HG03280 (cell line): ENCODE measurements around the gene GARS1.
A peak's percentile ranks its signal among the peaks of the same experiment; 100 is the strongest.
"Not testable (repeated sequence)": the region's sequence is repeated elsewhere in the genome, so short reads cannot be mapped to it uniquely, and the experiment has no call there.

ENCODE experiments used
- ATAC-seq: cut with Tn5 transposase; IDR thresholded peaks from one replicate; pipeline ENCODE4 v1.9.1; 2021; ENCODE audit warnings: mild to moderate bottlenecking, moderate library complexity; ENCODE audit not compliant: unreplicated experiment

GARS1 gene

GRCh38 chr7:30618961-30619360 lies 24.3 kb downstream of the GARS1 start:
- no peak for ATAC-seq

DNA sequence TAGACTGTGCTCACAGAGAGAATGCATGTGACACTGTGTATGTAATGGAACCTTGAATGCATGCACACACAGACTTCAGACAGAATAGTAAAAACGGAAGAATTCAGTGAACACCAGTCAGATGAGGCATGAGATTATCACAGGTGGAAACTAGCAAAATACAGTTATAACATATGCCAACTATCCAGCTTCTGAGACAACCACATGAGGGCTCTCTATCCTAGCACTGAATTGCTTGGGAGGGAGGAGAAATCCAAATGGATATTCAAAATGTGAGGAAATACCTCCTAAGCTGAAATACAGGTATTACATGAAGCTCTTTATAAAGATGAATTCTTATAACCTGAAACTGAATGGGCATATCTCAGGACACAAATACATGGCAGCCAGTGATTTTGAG lies 30.6 kb downstream of the GARS1 start:
- ATAC-seq: no peak

DNA sequence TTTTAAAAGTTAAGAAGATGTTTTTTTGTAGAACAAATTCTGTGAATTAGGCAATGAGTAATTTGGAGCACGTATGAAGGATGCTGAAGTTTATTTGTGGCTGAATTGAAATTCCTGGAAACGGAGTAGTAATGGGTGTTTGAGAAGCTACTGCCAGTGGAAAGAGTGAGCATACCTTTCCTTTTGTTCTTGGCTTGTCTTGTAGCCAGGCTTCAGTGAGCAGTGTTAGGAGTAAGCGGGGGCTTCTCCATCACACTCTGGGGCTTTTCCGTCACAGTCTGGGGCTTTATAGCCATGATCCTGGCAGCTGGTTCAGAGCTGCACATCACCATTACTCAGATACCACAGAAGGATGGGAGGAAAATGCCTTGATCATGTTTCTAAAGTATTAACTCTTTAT lies 32.3 kb downstream of the GARS1 start:
- ATAC-seq: no peak

DNA sequence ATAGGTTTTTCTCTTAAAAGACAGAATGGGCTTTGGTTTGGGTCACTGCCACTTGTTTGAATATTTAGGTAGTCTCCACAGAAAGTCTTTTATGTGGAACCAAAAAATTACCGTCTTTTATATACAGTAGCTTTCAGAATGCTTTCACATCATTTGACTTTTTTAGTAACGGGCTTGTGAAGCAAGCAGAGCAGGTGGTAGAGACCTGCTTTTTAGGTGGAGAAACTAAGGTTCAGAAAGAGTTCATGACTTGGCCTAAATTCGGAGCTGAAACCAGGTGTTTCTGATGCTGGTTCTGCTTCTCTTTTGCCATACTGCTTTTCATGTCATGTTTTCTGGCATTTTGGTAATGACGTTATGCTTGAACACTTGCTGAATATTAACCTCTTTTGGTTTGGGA lies 36.3 kb downstream of the GARS1 start:
- peak; percentile 70 for ATAC-seq

- no peak for ATAC-seq
Observed at GRCh38 chr7:30633223-30633622, 38.5 kb downstream of the GARS1 start.

DNA sequence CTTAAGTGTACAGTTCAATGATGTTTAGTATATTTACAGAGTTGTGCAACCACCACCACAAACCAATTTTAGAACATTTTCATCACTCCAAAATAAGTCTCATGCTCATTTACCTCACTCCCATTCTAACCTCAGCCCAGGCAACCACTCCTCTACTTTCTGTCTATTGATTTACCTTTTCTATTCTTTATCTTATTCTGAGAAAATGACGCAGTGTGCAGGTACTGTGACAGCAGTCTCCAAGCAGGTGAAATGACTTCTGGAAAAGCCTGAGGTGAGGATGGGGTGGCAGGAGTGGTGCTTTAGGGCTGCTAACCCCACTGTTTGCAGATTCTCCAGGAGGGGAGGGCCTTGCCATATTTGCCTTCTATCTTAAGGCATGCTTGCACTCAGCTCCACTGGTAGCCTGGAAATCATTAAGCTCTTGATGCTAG lies 39.5 kb downstream of the GARS1 start:
- no peak for ATAC-seq

GRCh38 chr7:30634634-30635201 lies 40.0 kb downstream of the GARS1 start:
- ATAC-seq: no peak

DNA sequence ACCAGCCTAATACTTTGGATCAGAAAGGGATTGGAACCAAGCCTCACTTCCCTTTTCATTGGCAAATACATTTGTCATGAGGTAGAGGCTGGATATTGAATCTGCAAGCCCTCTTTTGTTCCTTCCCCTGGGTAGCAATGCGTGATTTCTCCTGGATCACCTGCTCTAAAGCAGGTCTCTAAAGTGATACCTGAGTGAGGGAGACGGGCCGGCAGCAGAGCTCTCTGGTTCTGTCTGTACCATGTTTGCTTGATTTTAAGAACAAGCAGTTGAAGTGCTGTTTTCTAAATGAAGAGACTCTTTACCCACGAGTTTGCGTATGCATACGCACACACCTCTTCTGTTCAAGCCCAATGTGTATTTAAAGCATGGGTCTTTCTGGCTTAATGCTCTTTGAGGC lies 41.1 kb downstream of the GARS1 start:
- ATAC-seq: no peak

GRCh38 chr7:30642322-30642721 lies 47.6 kb downstream of the GARS1 start:
- not testable (repeated sequence) for ATAC-seq

DNA sequence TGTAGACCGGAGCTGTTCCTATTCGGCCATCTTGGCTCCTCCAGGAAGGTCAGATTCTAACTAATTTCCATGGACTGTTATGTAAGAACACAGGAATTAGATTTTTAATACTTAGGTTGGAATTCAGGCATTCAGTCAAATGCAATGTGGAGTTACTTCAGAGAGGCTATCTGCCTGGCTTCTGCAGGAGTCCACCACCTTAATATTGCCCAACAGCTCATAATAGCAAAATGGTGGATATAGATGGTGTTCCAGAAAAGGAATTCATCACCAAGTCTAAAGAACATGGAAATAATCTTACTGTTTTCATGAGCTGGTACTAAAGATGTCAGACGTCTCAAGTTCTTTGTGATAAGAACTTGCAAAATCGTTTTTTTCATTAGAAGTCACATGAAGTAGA lies 48.1 kb downstream of the GARS1 start:
- ATAC-seq: no peak

DNA sequence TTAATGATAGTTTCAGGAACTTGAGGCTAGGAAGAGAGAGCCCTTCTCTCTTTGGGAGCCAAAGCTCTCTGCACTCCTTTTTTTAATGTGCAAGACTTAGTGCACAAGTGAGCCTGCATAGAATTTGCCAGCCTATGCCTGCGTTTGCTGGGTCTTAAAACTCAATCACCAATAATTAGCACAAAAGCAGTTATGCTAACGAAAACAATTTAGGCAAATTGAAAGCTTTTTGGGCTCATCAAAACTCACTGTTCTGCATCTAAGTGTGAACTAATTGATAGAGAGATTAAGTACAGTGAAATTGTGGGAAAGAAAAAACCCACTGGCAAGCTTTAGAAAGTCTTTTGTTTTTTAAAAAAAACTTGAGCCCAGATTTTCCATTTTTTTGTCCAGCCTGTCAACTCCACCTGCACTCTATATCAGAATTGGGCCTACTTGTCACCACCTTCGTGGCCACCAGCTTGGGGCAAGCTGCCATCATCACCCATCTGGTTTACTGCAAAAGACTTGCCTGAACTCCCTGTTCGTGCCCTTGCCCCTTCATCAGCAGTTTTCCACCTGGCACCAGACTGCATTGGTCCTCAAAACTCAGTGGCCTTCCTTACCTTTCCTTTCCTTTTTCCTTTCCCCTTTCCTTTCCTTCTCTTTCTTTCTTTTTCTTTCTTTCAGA lies 49.7 kb downstream of the GARS1 start:
- no peak for ATAC-seq

GRCh38 chr7:30645661-30646060 lies 51.0 kb downstream of the GARS1 start:
- no peak for ATAC-seq

GRCh38 chr7:30646154-30646553 lies 51.5 kb downstream of the GARS1 start:
- ATAC-seq: no peak

DNA sequence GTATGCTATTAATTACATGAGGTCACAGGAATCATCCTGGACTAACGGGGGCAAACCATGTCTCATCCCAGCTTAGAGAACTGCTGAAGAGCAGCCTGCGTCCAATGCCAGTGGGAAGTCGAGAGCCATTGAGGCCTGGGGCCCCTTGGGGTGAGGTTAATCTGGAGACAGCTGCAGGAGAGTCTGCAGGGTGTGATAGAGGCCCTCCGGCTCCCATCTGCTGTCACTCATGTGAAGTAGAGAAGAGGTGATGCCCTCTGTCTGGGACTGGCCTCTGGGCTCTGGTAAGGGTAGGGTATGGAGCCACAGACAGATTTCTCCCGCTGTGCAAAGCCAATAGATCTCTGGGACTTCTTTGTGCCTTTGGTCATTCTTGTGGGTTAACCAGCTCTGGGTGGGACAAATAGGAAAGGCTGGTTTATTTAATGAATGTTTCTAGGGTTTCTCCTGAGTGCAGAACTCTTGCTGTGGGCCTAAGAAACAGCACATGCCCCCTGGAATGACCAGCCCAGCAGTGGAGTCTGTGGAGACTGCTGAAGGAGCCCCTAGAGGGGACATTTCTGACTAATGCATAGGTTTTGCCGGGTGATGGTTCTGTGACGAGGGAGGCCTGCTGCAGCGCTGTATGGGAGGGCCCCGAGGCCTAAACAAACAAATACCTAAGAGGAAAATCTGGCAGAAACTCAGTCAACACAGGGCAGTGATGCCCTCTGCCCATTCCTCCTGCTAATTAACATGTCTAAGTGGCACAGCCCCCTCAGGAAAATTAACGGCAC lies 53.1 kb downstream of the GARS1 start:
- ATAC-seq: no peak

- ATAC-seq: no peak
Observed at GRCh38 chr7:30648744-30649540, 54.3 kb downstream of the GARS1 start.

- ATAC-seq: no peak
Observed at GRCh38 chr7:30649717-30650420, 55.2 kb downstream of the GARS1 start.

GRCh38 chr7:30650421-30650808 lies 55.7 kb downstream of the GARS1 start:
- ATAC-seq: no peak

DNA sequence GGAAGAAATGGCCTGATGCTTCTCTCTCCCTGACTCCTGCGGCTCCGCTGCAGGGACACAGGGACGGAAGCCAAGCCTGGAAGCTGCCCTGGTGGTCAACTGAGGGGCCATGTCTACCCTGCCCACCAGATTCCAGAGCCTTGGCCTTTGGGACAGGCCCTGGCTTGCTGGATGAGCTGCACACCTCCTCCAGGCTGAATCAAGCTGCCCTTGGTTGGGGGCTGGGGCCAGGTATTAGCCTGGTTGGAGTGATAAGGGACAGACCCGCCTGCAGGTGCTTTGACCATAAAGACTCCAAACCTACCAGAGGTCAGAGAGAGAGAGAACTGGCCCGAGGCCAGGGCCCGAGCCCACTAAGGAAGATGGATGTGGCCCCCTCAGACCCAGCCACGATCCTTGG lies 57.5 kb downstream of the GARS1 start:
- ATAC-seq: no peak

DNA sequence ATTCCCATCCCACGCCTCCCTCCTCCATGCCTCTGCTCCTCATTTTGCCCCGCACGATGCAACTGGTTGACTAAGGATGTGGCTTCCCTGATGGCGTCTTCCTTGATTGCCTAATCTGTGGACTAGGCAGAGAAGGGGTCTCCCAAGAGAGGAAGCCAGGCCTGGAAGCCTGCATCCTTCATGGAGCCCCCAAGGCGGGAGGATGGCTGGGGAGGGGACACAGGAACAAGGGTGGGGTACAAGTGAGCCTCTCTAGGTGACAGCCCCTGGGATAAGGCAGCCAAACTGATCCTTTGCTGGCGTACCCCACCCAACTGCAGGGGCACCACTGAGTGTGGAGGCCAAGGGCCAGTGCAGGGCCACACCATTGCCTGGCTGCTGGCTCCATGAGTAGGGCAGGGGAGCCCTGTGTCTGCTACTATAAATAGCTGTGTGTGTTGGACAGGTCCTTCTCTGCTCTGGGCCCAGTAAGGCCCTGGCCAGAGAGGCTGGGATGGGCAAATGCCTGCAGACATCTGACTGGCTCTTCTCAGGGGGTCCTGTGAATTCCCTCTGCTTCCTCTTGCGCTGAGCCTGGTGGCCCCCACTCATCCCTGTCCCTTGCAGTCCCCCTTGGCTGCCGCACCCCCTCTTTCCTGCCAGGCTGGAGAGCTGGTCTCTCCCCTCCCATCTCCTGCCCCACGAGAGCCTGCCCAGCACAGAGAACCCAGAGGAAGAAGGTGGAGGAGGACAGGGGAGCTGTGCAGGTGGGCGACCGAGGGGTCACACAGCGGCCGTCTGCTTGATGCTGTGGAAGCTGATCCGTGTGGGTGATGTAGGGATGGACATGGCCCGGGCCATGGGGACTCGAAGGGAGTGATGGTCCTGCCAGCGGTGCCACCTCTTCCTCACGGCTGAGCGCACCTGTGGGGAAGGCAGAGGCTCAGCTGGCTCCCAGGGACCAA lies 58.3 kb downstream of the GARS1 start:
- ATAC-seq: no peak
